HFFc6 (cell line): ENCODE measurements around the gene TRPT1. TPM values are rescaled to one million over a fixed set of nuclear protein-coding genes. Genes with fewer than 3 reads are reported as not detected.

Experiments used
- DNase-seq: peaks from one replicate; pipeline ENCODE4 v3.0.0-alpha.2; 2018
- H3K27ac Mint-ChIP-seq: 2 replicates; pipeline ENCODE4 v1.8.0; 2020; ENCODE audit warnings: mild to moderate bottlenecking, mixed read lengths
- H3K27me3 Mint-ChIP-seq: 2 replicates; pipeline ENCODE4 v1.8.0; 2021; ENCODE audit warnings: mild to moderate bottlenecking, moderate library complexity, mixed read lengths; ENCODE audit not compliant: insufficient read depth
- H3K36me3 Mint-ChIP-seq: 2 replicates; pipeline ENCODE4 v1.8.0; 2021; ENCODE audit warnings: low read depth, mixed read lengths
- H3K4me1 Mint-ChIP-seq: 2 replicates; pipeline ENCODE4 v1.8.0; 2020; ENCODE audit warnings: low read depth, mixed read lengths
- H3K4me3 Mint-ChIP-seq: 2 replicates; pipeline ENCODE4 v1.8.0; 2020; ENCODE audit warnings: mild to moderate bottlenecking, moderate library complexity, mixed read lengths
- H3K9me3 Mint-ChIP-seq: 2 replicates; pipeline ENCODE4 v1.8.0; 2020; ENCODE audit warnings: mild to moderate bottlenecking, mixed read lengths
- CTCF ChIP-seq: fragments of 200-600 bp; sonication (generic); IDR thresholded peaks from 2 replicates; pipeline ENCODE4 v1.5.0; 2021; ENCODE audit warnings: antibody characterized with exemption, mild to moderate bottlenecking
- total RNA-seq, 6 experiments: library from RNA; stranded (reverse); fragmentation: NEBNext Ultra II Directional; extraction: Animal tissue kit (Norgen Biotek cat#: 25700); gene quantifications; 2 replicates in 1 of 6; 3 replicates in 5 of 6; pipeline ENCODE4 v1.2.3, GENCODE V29; 2021

TRPT1 gene
- total RNA-seq, 6 experiments from 2014 or later = 32.6 to 41.1 (median 39.7) TPM

GRCh38 chr11:64227405-64227956 is 1.5 kb upstream of the TRPT1 start:
- Mint-ChIP-seq H3K27me3 (no peaks in the 10 kb centered on the region; the same call in 1 of the 2 replicates), H3K9me3 (no peaks in the 10 kb centered on the region), H3K4me3 (peak overlapping the region; percentile 87), H3K36me3 (no peaks in the 10 kb centered on the region; the same call in 1 of the 2 replicates), H3K4me1 (peaks cover 40% of the 10 kb centered on the region), H3K27ac (peak overlapping the region; percentile 48; the same call in 1 of the 2 replicates)
- no peak for DNase-seq
- no peak for TF ChIP-seq CTCF

- no peaks in the 10 kb centered on the region; the same call in 1 of the 2 replicates for H3K36me3 Mint-ChIP-seq
- peak overlapping the region; percentile 59 for H3K27ac Mint-ChIP-seq
- no peak for DNase-seq
- peaks cover 35% of the 10 kb centered on the region for H3K4me1 Mint-ChIP-seq
- TF ChIP-seq CTCF = no peak
- H3K27me3 Mint-ChIP-seq = no peaks in the 10 kb centered on the region; the same call in 1 of the 2 replicates
- no peaks in the 10 kb centered on the region for H3K9me3 Mint-ChIP-seq
- peak overlapping the region; percentile 87 for H3K4me3 Mint-ChIP-seq
Observed at GRCh38 chr11:64226507-64227051, 593 bp upstream of the TRPT1 start.

GRCh38 chr11:64224891-64225607 is 937 bp downstream of the TRPT1 start:
- no peak for TF ChIP-seq CTCF
- Mint-ChIP-seq H3K27me3 (no peaks in the 10 kb centered on the region; the same call in 1 of the 2 replicates), H3K27ac (peak overlapping the region; percentile 64), H3K36me3 (no peaks in the 10 kb centered on the region; the same call in 1 of the 2 replicates), H3K4me3 (peak overlapping the region; percentile 87), H3K4me1 (peaks cover 33% of the 10 kb centered on the region), H3K9me3 (no peaks in the 10 kb centered on the region)
- DNase-seq = no peak

- H3K4me3 Mint-ChIP-seq = no peak overlapping the region; the same call in 1 of the 2 replicates
- H3K4me1 Mint-ChIP-seq = peaks cover 25% of the 10 kb centered on the region
- no peaks in the 10 kb centered on the region; the same call in 1 of the 2 replicates for H3K36me3 Mint-ChIP-seq
- H3K27ac Mint-ChIP-seq = no peak overlapping the region
- DNase-seq = no peak
- TF ChIP-seq CTCF = no peak
- no peaks in the 10 kb centered on the region; the same call in 1 of the 2 replicates for H3K27me3 Mint-ChIP-seq
- H3K9me3 Mint-ChIP-seq = no peaks in the 10 kb centered on the region
Observed at GRCh38 chr11:64224151-64224890, 1.7 kb downstream of the TRPT1 start.

GRCh38 chr11:64223001-64223651 is 2.9 kb downstream of the TRPT1 start:
- no peak for DNase-seq
- peaks cover 25% of the 10 kb centered on the region for H3K4me1 Mint-ChIP-seq
- no peak overlapping the region for H3K4me3 Mint-ChIP-seq
- no peaks in the 10 kb centered on the region; the same call in 1 of the 2 replicates for H3K36me3 Mint-ChIP-seq
- no peaks in the 10 kb centered on the region for H3K9me3 Mint-ChIP-seq
- no peak overlapping the region for H3K27ac Mint-ChIP-seq
- no peaks in the 10 kb centered on the region; the same call in 1 of the 2 replicates for H3K27me3 Mint-ChIP-seq
- no peak for TF ChIP-seq CTCF
